K562 (cell line): Measurements from ENCODE around the gene EML1. TPM values are rescaled to one million over a fixed set of nuclear protein-coding genes. Genes with fewer than 3 reads are reported as not detected.

ENCODE experiments used
- ATAC-seq: fragments of 200-7000 bp; cut with Tn5 transposase; 3 replicates; pipeline ENCODE4 v1.9.1; 2020; ENCODE audit warnings: moderate library complexity
- BruUV-seq: library from RNA; stranded (reverse); fragments of 400-500 nt; replicated peaks from 2 replicates; lab custom pipeline; 2021; lab: Mats Ljungman, UMichigan
- CTCF ChIA-PET: fragments of 300-600 bp; formaldehyde crosslinking; extraction: SDS; loops from one replicate; lab custom pipeline; 2021; ENCODE audit warnings: low intra/inter-chr PET ratio; lab: Yijun Ruan, JAX
- POLR2A ChIA-PET: fragments of 300-600, 350-650 bp; sonication (Branson Sonifier 250); formaldehyde crosslinking; extraction: SDS; loops from one replicate; lab custom pipeline; 2021; ENCODE audit warnings: antibody characterized with exemption, inconsistent platforms; lab: Yijun Ruan, JAX
- DNase-seq, 4 experiments: peaks; one replicate each; pipeline versions ENCODE4 v3.0.0 to v3.0.0-alpha.2; 2011 to 2018; ENCODE audit warnings: low spot score in 3 of 4, mixed read lengths in 3 of 4; ENCODE audit errors: extremely low read depth in 1 of 4
- FAIRE-seq: peaks from 2 replicates; lab custom pipeline; 2011; peaks lifted over from hg19 to GRCh38; lab: Jason Lieb, UNC
- H2AFZ ChIP-seq: 2 replicates; pipeline ENCODE4 v1.6.0; 2011; ENCODE audit warnings: low read depth, low read length, control low read depth, inconsistent platforms
- H3K27ac ChIP-seq: fragments of 200-600 bp; 3 replicates; pipeline ENCODE4 v1.8.0; 2011; ENCODE audit warnings: low read depth, mild to moderate bottlenecking, control low read depth, inconsistent platforms, low read length, moderate library complexity, mixed read lengths; ENCODE audit errors: extremely low read depth
- H3K27me3 ChIP-seq, 2 experiments: fragments of 300-600 bp in 1 of 2; 2 replicates in 1 of 2; 3 replicates in 1 of 2; pipeline versions ENCODE4 v1.6.0 to v1.8.0; 2011; ENCODE audit warnings: inconsistent platforms in 2 of 2, low read length in 2 of 2, mild to moderate bottlenecking in 1 of 2, mixed read lengths in 1 of 2, moderate library complexity in 1 of 2; ENCODE audit not compliant: control insufficient read depth in 2 of 2, insufficient read depth in 2 of 2
- H3K36me3 ChIP-seq: fragments of 300-600 bp; 3 replicates; pipeline ENCODE4 v1.8.0; 2011; ENCODE audit warnings: mild to moderate bottlenecking, low read length, inconsistent platforms; ENCODE audit not compliant: control insufficient read depth, insufficient read depth
- H3K4me1 ChIP-seq, 2 experiments: fragments of 200-600 bp in 1 of 2; replicated peaks in 1 of 2; 2 replicates in 1 of 2; 3 replicates in 1 of 2; pipeline versions ENCODE4 v1.5.1 to v1.8.0; 2011; ENCODE audit warnings: inconsistent platforms in 2 of 2, low read length in 2 of 2, mild to moderate bottlenecking in 1 of 2, mixed read lengths in 1 of 2, moderate library complexity in 1 of 2; ENCODE audit not compliant: control insufficient read depth in 2 of 2, insufficient read depth in 2 of 2
- H3K4me2 ChIP-seq: 2 replicates; pipeline ENCODE4 v1.6.1; 2011; ENCODE audit warnings: low read length, control low read depth, inconsistent platforms, mixed read lengths; ENCODE audit not compliant: insufficient read depth
- H3K4me3 ChIP-seq: fragments of 200-600 bp; sonication (generic), shearing (Covaris generic); 2 replicates; pipeline ENCODE4 v1.5.1; 2016; ENCODE audit warnings: control low read depth, inconsistent platforms
- H3K79me2 ChIP-seq: fragments of 200-600 bp; 3 replicates; pipeline ENCODE4 v1.8.0; 2011; ENCODE audit warnings: low read length, inconsistent platforms; ENCODE audit not compliant: control insufficient read depth, insufficient read depth
- H3K9ac ChIP-seq, 2 experiments: 2 replicates each; pipeline versions ENCODE4 v1.6.0 to v1.6.1; 2011; ENCODE audit warnings: low read depth in 2 of 2, low read length in 2 of 2, control low read depth in 1 of 2, inconsistent platforms in 1 of 2, mild to moderate bottlenecking in 1 of 2, mixed read lengths in 1 of 2; ENCODE audit not compliant: insufficient read depth in 1 of 2
- H3K9me1 ChIP-seq: one replicate; pipeline ENCODE4 v1.6.0; 2011; ENCODE audit warnings: inconsistent platforms, mild to moderate bottlenecking, low read length, moderate library complexity; ENCODE audit not compliant: control insufficient read depth, insufficient read depth
- H3K9me3 ChIP-seq: replicated peaks from 2 replicates; pipeline ENCODE4 v1.5.1; 2011; ENCODE audit warnings: low read depth, low read length, inconsistent platforms; ENCODE audit not compliant: control insufficient read depth, insufficient read depth
- H4K20me1 ChIP-seq: replicated peaks from 2 replicates; pipeline ENCODE4 v1.6.1; 2011; ENCODE audit warnings: low read length, inconsistent platforms, mixed read lengths; ENCODE audit not compliant: control insufficient read depth, insufficient read depth
- RAD51 ChIP-seq: fragments of 450-650 bp; IDR thresholded peaks from 2 replicates; pipeline ENCODE4 v1.7.1; 2016; ENCODE audit warnings: low read depth, mild to moderate bottlenecking, borderline replicate concordance
- TFE3 ChIP-seq: fragments of 450-650 bp; formaldehyde crosslinking; IDR thresholded peaks from 2 replicates; pipeline ENCODE4 v1.4.0; 2020; ENCODE audit warnings: mild to moderate bottlenecking, mixed read lengths
- USF2 ChIP-seq: sonication (generic); formaldehyde crosslinking; IDR thresholded peaks from 2 replicates; pipeline ENCODE4 v1.5.0; 2020; ENCODE audit warnings: missing genetic modification reagents
- WGBS: fragments of 100-300 bp; shearing (Covaris generic); methylation state at CpG from one replicate; pipeline ENCODE4 v1.1.6; 2016; ENCODE audit warnings: low coverage, mixed read lengths; ENCODE audit not compliant: insufficient coverage; ENCODE audit errors: missing lambda C conversion rate; 5-methylcytosine and 5-hydroxymethylcytosine counted together
- in situ Hi-C: fragments of 300-500 bp; cut with MboI; formaldehyde crosslinking; loops from 4 replicates; pipeline ENCODE4 v1.15.0; 2018; ENCODE audit warnings: inconsistent platforms, mixed read lengths
- intact Hi-C: fragments of 100-400 bp; cut with micrococcal nuclease; formaldehyde crosslinking; loops from 2 replicates; pipeline ENCODE4 v1.14.2; 2022
- polyA plus RNA-seq, 8 experiments: library from polyadenylated mRNA; depleted of rRNA in 4 of 8; stranded (reverse) in 5 of 8; unstranded in 3 of 8; fragments of >200 nt; fragmentation: Nextera tagmentation in 2 of 8; fragmentation: Illumina TruSeq in 1 of 8; extraction: Ambion mirVana in 2 of 8; extraction: Trizol in 1 of 8; gene quantifications; 2 replicates each; pipeline versions ENCODE4 v1.2.1 to v1.2.3, GENCODE V29; 2011 to 2014; ENCODE audit warnings: inconsistent platforms in 1 of 8, missing spikeins in 1 of 8
- total RNA-seq, 7 experiments: library from RNA; depleted of rRNA in 6 of 7; stranded (reverse); fragments of >200 nt in 6 of 7; fragmentation: Illumina TruSeq in 2 of 7; extraction: Trizol in 2 of 7; gene quantifications; 2 replicates each; pipeline versions ENCODE4 v1.2.1 to v1.2.3, GENCODE V29; 2011 to 2021; ENCODE audit warnings: low replicate concordance in 1 of 7
- TF ChIP-seq, protein P1 (sequence below): sonication (generic); IDR thresholded peaks from 2 replicates; pipeline ENCODE4 v1.6.1; 2016

The EML1 gene
- total and polyA plus RNA-seq, 9 of the 15 experiments (the other 6 are each of a cell fraction or from before 2014, with no cell fraction given): 0.01 to 0.35 (median 0.07) TPM; not detected in 2

- Histone ChIP-seq H3K9me1 (no peaks in the 10 kb centered on the region), H4K20me1 (no peaks in the 10 kb centered on the region), H3K36me3 (no peaks in the 10 kb centered on the region), H3K9ac (no peak overlapping the region), H3K79me2 (no peaks in the 10 kb centered on the region), H3K4me2 (no peak overlapping the region), H3K4me1 (no peaks in the 10 kb centered on the region), H3K4me3 (no peak overlapping the region), H3K9me3 (no peaks in the 10 kb centered on the region), H3K27me3 (peaks cover 11 to 33% of the 10 kb centered on the region in 2 experiments; a peak in 4 of 5 replicates), H2AFZ (no peak overlapping the region), H3K27ac (no peak overlapping the region)
- DNase-seq (no peak), FAIRE-seq (no peak), ATAC-seq (no peak)
- TF ChIP-seq, protein P1, sequence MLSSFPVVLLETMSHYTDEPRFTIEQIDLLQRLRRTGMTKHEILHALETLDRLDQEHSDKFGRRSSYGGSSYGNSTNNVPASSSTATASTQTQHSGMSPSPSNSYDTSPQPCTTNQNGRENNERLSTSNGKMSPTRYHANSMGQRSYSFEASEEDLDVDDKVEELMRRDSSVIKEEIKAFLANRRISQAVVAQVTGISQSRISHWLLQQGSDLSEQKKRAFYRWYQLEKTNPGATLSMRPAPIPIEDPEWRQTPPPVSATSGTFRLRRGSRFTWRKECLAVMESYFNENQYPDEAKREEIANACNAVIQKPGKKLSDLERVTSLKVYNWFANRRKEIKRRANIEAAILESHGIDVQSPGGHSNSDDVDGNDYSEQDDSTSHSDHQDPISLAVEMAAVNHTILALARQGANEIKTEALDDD: no peak
- TF ChIP-seq TFE3 (CRISPR knock-in tag) (peak; percentile 88), RAD51 (peak; percentile 62; the same call in 1 of the 2 replicates), USF2 (CRISPR knock-in tag) (peak; percentile 16; the same call in 1 of the 2 replicates)
- ChIA-PET CTCF (no interaction called here), POLR2A (interaction anchor here (0.5 kb wide), 1 partner anchor 63 kb away, joined by 3 read pairs; no protein-coding TSS in a partner anchor)
- WGBS: 3% methylated on average over 2 of the region's 2 CpGs
- in situ Hi-C loops: no loop called here
- BruUV-seq: no TSS peak
- intact Hi-C loops: no loop called here
These were observed 17.3 kb downstream of the EML1 start for GRCh38 chr14:99810559-99810874.
